H1 (cell line): Measurements from ENCODE around the gene TRIM4. TPM values are rescaled to one million over a fixed set of nuclear protein-coding genes. Genes with fewer than 3 reads are reported as not detected.

Experiments used
- CTCF ChIA-PET: fragments of 300-600 bp; sonication (Branson Sonifier 250); formaldehyde crosslinking; loops from one replicate; lab custom pipeline; 2021; ENCODE audit not compliant: partially characterized antibody; lab: Charles Lee
- POLR2A ChIA-PET: fragments of 300-600 bp; sonication (Branson Sonifier 250); formaldehyde crosslinking; loops from one replicate; lab custom pipeline; 2021; ENCODE audit warnings: inconsistent platforms; ENCODE audit not compliant: partially characterized antibody; lab: Charles Lee
- DNase-seq, 2 experiments: peaks; one replicate each; pipeline versions ENCODE4 v3.0.0 to v3.0.0-alpha.2; 2010 to 2022; ENCODE audit warnings: low spot score in 2 of 2, low read depth in 1 of 2, mixed read lengths in 1 of 2
- FAIRE-seq: peaks from 2 replicates; lab custom pipeline; 2011; peaks lifted over from hg19 to GRCh38; lab: Jason Lieb, UNC
- H2AFZ ChIP-seq: 2 replicates; pipeline ENCODE4 v1.8.1; 2012; ENCODE audit warnings: low read length, inconsistent platforms
- H2AK5ac ChIP-seq: 2 replicates; pipeline ENCODE4 v1.6.1; 2013; ENCODE audit warnings: low read depth, low read length
- H2BK120ac ChIP-seq: replicated peaks from 2 replicates; pipeline ENCODE3; 2013; ENCODE audit warnings: low read depth, low read length, inconsistent platforms
- H2BK12ac ChIP-seq: 2 replicates; pipeline ENCODE4 v1.6.1; 2013; ENCODE audit warnings: low read depth, low read length
- H2BK15ac ChIP-seq: 2 replicates; pipeline ENCODE4 v1.6.1; 2013; ENCODE audit warnings: low read length
- H2BK20ac ChIP-seq: 2 replicates; pipeline ENCODE4 v1.6.1; 2013; ENCODE audit warnings: low read length
- H2BK5ac ChIP-seq: 2 replicates; pipeline ENCODE4 v1.6.1; 2013; ENCODE audit warnings: low read depth, low read length
- H3K14ac ChIP-seq: 2 replicates; pipeline ENCODE4 v1.6.1; 2013; ENCODE audit warnings: inconsistent platforms; ENCODE audit not compliant: insufficient read length
- H3K18ac ChIP-seq: 2 replicates; pipeline ENCODE4 v1.6.1; 2013; ENCODE audit warnings: low read length; ENCODE audit errors: extremely low read depth
- H3K23ac ChIP-seq: 2 replicates; pipeline ENCODE4 v1.6.1; 2013; ENCODE audit warnings: inconsistent platforms; ENCODE audit not compliant: insufficient read length
- H3K23me2 ChIP-seq: 2 replicates; pipeline ENCODE4 v1.6.1; 2013; ENCODE audit warnings: low read depth, low read length
- H3K27ac ChIP-seq: 2 replicates; pipeline ENCODE4 v1.6.1; 2011; ENCODE audit warnings: low read depth, low read length, inconsistent platforms
- H3K27me3 ChIP-seq, 4 experiments: replicated peaks in 1 of 4; 1 replicate in 1 of 4; 2 replicates in 3 of 4; pipeline versions ENCODE4 v1.6.1 to v1.8.1; 2011 to 2013; ENCODE audit warnings: low read length in 3 of 4, mild to moderate bottlenecking in 3 of 4, inconsistent platforms in 2 of 4, mixed read lengths in 2 of 4, moderate library complexity in 1 of 4; ENCODE audit not compliant: control insufficient read depth in 3 of 4, insufficient read depth in 3 of 4; ENCODE audit errors: extremely low read depth in 1 of 4
- H3K36me3 ChIP-seq, 4 experiments: 2 replicates each; pipeline versions ENCODE4 v1.6.1 to v1.8.1; 2011 to 2013; ENCODE audit warnings: mild to moderate bottlenecking in 4 of 4, low read length in 3 of 4, moderate library complexity in 2 of 4, control low read depth in 1 of 4, inconsistent platforms in 1 of 4; ENCODE audit not compliant: insufficient read depth in 4 of 4, control insufficient read depth in 2 of 4
- H3K4ac ChIP-seq: replicated peaks from 2 replicates; pipeline ENCODE3; 2013; ENCODE audit warnings: low read length, low read depth, mixed read lengths, inconsistent platforms; ENCODE audit not compliant: insufficient read length
- H3K4me1 ChIP-seq, 4 experiments: replicated peaks in 1 of 4; 1 replicate in 1 of 4; 2 replicates in 3 of 4; pipeline versions ENCODE4 v1.6.1 to v1.8.1; 2011 to 2013; ENCODE audit warnings: low read length in 3 of 4, inconsistent platforms in 2 of 4, mixed read lengths in 1 of 4; ENCODE audit not compliant: insufficient read depth in 4 of 4, control insufficient read depth in 3 of 4
- H3K4me2 ChIP-seq, 2 experiments: 2 replicates each; pipeline versions ENCODE4 v1.6.1 to v1.8.1; 2011 to 2013; ENCODE audit warnings: low read depth in 2 of 2, low read length in 2 of 2, control low read depth in 1 of 2, inconsistent platforms in 1 of 2, mild to moderate bottlenecking in 1 of 2; ENCODE audit not compliant: insufficient read depth in 1 of 2
- H3K4me3 ChIP-seq, 4 experiments: fragments of 200-600, 300-600 bp in 1 of 4; sonication (generic), shearing (Covaris generic), sonication (Bioruptor Twin) in 1 of 4; 2 replicates each; pipeline versions ENCODE4 v1.5.1 to v1.8.1; 2011 to 2016; ENCODE audit warnings: low read length in 4 of 4, low read depth in 3 of 4, control low read depth in 2 of 4, inconsistent platforms in 2 of 4, mild to moderate bottlenecking in 2 of 4, mixed read lengths in 1 of 4, moderate library complexity in 1 of 4; ENCODE audit not compliant: insufficient read depth in 2 of 4; ENCODE audit errors: extremely low read depth in 1 of 4
- H3K56ac ChIP-seq: replicated peaks from 2 replicates; pipeline ENCODE3; 2013; ENCODE audit warnings: low read depth, mild to moderate bottlenecking, mixed read lengths, low read length, inconsistent platforms; ENCODE audit not compliant: insufficient read length
- H3K79me1 ChIP-seq: 2 replicates; pipeline ENCODE4 v1.6.1; 2013; ENCODE audit warnings: low read depth, low read length, control low read depth
- H3K79me2 ChIP-seq, 2 experiments: 2 replicates each; pipeline versions ENCODE4 v1.6.1 to v1.8.1; 2012 to 2013; ENCODE audit warnings: low read length in 2 of 2, mild to moderate bottlenecking in 2 of 2, inconsistent platforms in 1 of 2; ENCODE audit not compliant: insufficient read depth in 2 of 2, control insufficient read depth in 1 of 2
- H3K9ac ChIP-seq, 4 experiments: replicated peaks in 1 of 4; 1 replicate in 1 of 4; 2 replicates in 3 of 4; pipeline versions ENCODE4 v1.6.1 to v1.8.1; 2011 to 2013; ENCODE audit warnings: low read depth in 3 of 4, low read length in 3 of 4, control low read depth in 2 of 4, mild to moderate bottlenecking in 2 of 4, moderate library complexity in 2 of 4, inconsistent platforms in 1 of 4; ENCODE audit errors: extremely low read depth in 1 of 4
- H3K9me3 ChIP-seq, 2 experiments: 2 replicates each; pipeline versions ENCODE4 v1.6.1 to v1.8.1; 2012 to 2013; ENCODE audit warnings: mild to moderate bottlenecking in 2 of 2, moderate library complexity in 2 of 2, control low read depth in 1 of 2, inconsistent platforms in 1 of 2, low read depth in 1 of 2, low read length in 1 of 2, mixed read lengths in 1 of 2; ENCODE audit not compliant: insufficient read depth in 2 of 2
- H4K20me1 ChIP-seq, 2 experiments: replicated peaks in 1 of 2; 2 replicates each; pipeline versions ENCODE3 to v1.8.1; 2011 to 2013; ENCODE audit warnings: inconsistent platforms in 2 of 2, low read length in 2 of 2, mild to moderate bottlenecking in 1 of 2; ENCODE audit not compliant: insufficient read depth in 2 of 2, control insufficient read depth in 1 of 2
- H4K5ac ChIP-seq: 2 replicates; pipeline ENCODE4 v1.6.1; 2013; ENCODE audit warnings: low read length, low read depth, mixed read lengths, inconsistent platforms; ENCODE audit not compliant: insufficient read length
- H4K8ac ChIP-seq: 2 replicates; pipeline ENCODE4 v1.8.0; 2013; ENCODE audit warnings: mild to moderate bottlenecking, moderate library complexity, low read length, inconsistent platforms; ENCODE audit not compliant: insufficient read depth; ENCODE audit errors: extremely low read depth
- H4K91ac ChIP-seq: replicated peaks from 2 replicates; pipeline ENCODE3; 2013; ENCODE audit warnings: low read length, mixed read lengths, inconsistent platforms; ENCODE audit not compliant: insufficient read length
- BRCA1 ChIP-seq: IDR thresholded peaks from 2 replicates; pipeline ENCODE4 v1.6.1; 2012; ENCODE audit warnings: low read depth, low read length, improper control_type of control experiment
- CHD2 ChIP-seq: IDR thresholded peaks from 2 replicates; pipeline ENCODE4 v1.6.1; 2012; ENCODE audit warnings: low read length, improper control_type of control experiment
- E2F6 ChIP-seq: IDR thresholded peaks from 2 replicates; pipeline ENCODE4 v1.6.1; 2012; ENCODE audit warnings: inconsistent platforms
- GTF2F1 ChIP-seq: IDR thresholded peaks from 2 replicates; pipeline ENCODE4 v1.6.1; 2012; ENCODE audit warnings: low read depth, low read length, improper control_type of control experiment, borderline replicate concordance
- KDM1A ChIP-seq: fragments of 200-600, 300-600 bp; sonication (generic); IDR thresholded peaks from 2 replicates; pipeline ENCODE4 v1.7.1; 2016; ENCODE audit warnings: mild to moderate bottlenecking, low read length, borderline replicate concordance
- NANOG ChIP-seq: IDR thresholded peaks from 2 replicates; pipeline ENCODE4 v1.6.1; 2011; ENCODE audit warnings: low read length, low read depth, mild to moderate bottlenecking, inconsistent platforms; ENCODE audit not compliant: insufficient read depth, poor library complexity, severe bottlenecking
- SIN3A ChIP-seq, 2 experiments: IDR thresholded peaks in 1 of 2; conservative IDR thresholded peaks in 1 of 2; 2 replicates each; pipeline ENCODE4 v1.6.1; 2011 to 2012; ENCODE audit warnings: low read length in 2 of 2, improper control_type of control experiment in 1 of 2, low read depth in 1 of 2, mild to moderate bottlenecking in 1 of 2
- TAF1 ChIP-seq: IDR thresholded peaks from 2 replicates; pipeline ENCODE4 v1.6.1; 2011; ENCODE audit warnings: mild to moderate bottlenecking, low read depth, low read length
- TBP ChIP-seq: IDR thresholded peaks from 2 replicates; pipeline ENCODE4 v1.6.1; 2011; ENCODE audit warnings: low read depth, low read length, improper control_type of control experiment
- WGBS, 2 experiments: shearing (Covaris generic) in 1 of 2; methylation state at CpG; one replicate each; pipeline versions ENCODE4 v1.1.6 to v1.1.7; 2013 to 2015; ENCODE audit warnings: low lambda C conversion rate in 2 of 2, mixed read lengths in 2 of 2, inconsistent platforms in 1 of 2, low coverage in 1 of 2, missing lambda C conversion rate in 1 of 2; ENCODE audit not compliant: insufficient replicate concordance in 2 of 2, insufficient coverage in 1 of 2, insufficient read length in 1 of 2; ENCODE audit errors: extremely low coverage in 1 of 2, missing lambda C conversion rate in 1 of 2; 5-methylcytosine and 5-hydroxymethylcytosine counted together
- polyA plus RNA-seq, 7 experiments: library from polyadenylated mRNA; depleted of rRNA in 3 of 7; stranded (reverse) in 5 of 7; unstranded in 2 of 7; fragments of >200 nt in 5 of 7; fragments of 200-250 nt in 2 of 7; gene quantifications; 1 replicate in 5 of 7; 2 replicates in 1 of 7; 4 replicates in 1 of 7; pipeline versions ENCODE4 v1.2.1 to v1.2.3, GENCODE V29; 2011 to 2013; ENCODE audit warnings: missing spikeins in 2 of 7, mixed read lengths in 2 of 7
- total RNA-seq: library from RNA; stranded (reverse); fragmentation: NEBNext Ultra II Directional; extraction: Animal tissue kit (Norgen Biotek cat#: 25700); gene quantifications from 2 replicates; pipeline ENCODE4 v1.2.1, GENCODE V29; 2021

TRIM4 gene
- total and polyA plus RNA-seq, 2 of the 8 experiments (the other 6 are each of a cell fraction or from before 2014, with no cell fraction given): 0.03 to 7.3 TPM

GRCh38 chr7:99943641-99944496 is 24.5 kb upstream of the TRIM4 start:
- H3K4me2 ChIP-seq: peak overlapping the region; percentile 56 to 65
- peak overlapping the region; percentile 25 for H3K4ac ChIP-seq
- peaks cover 0 to 4% (median 0%) of the 10 kb centered on the region in 4 experiments; a peak in 2 of 8 replicates for H3K36me3 ChIP-seq
- peak overlapping the region; percentile 96 for H2BK12ac ChIP-seq
- no peaks in the 10 kb centered on the region for H3K79me2 ChIP-seq
- H2BK5ac ChIP-seq: peak overlapping the region; percentile 98
- H2AFZ ChIP-seq: no peak overlapping the region
- no peak overlapping the region for H3K14ac ChIP-seq
- peak overlapping the region; percentile 68 for H4K5ac ChIP-seq
- H2BK120ac ChIP-seq: peak overlapping the region; percentile 94
- WGBS, 2 experiments: 20% methylated on average over 11 of the region's 14 CpGs; no CpG with 5 or more reads in 1 of the 2 experiments
- peak overlapping the region in 3 of 4 experiments; percentile 1 to 65 (median 35); a peak in 6 of 7 replicates for H3K9ac ChIP-seq
- peak overlapping the region; percentile 42 for H3K56ac ChIP-seq
- H4K20me1 ChIP-seq: no peaks in the 10 kb centered on the region
- ChIA-PET CTCF (interaction anchor here (0.7 to 1.5 kb wide), 9 partner anchors 9 to 918 kb away, joined by 3 to 6 read pairs (median 4); no protein-coding TSS in a partner anchor), POLR2A (interaction anchor here (0.6 to 3.0 kb wide), 35 partner anchors 8 to 1028 kb away, joined by 3 to 45 read pairs (median 5); partner anchors contain the start of genes AP4M1, GJC3, MCM7 and TRIM4)
- peak overlapping the region; percentile 98 for H2AK5ac ChIP-seq
- no peaks in the 10 kb centered on the region; the same call in 1 of the 2 replicates for H3K79me1 ChIP-seq
- no peaks in the 10 kb centered on the region; a peak in 1 of 7 replicates for H3K27me3 ChIP-seq
- peaks cover 8 to 13% (median 11%) of the 10 kb centered on the region in 4 experiments; a peak in 5 of 7 replicates for H3K4me1 ChIP-seq
- H3K4me3 ChIP-seq: peak overlapping the region in 3 of 4 experiments; percentile 1 to 48 (median 4); a peak in 3 of 8 replicates
- H2BK15ac ChIP-seq: peak overlapping the region; percentile 37; the same call in 1 of the 2 replicates
- peak overlapping the region; percentile 95 for H3K27ac ChIP-seq
- peak overlapping the region; percentile 89 for H2BK20ac ChIP-seq
- peak overlapping the region; percentile 90 for H4K91ac ChIP-seq
- H3K23ac ChIP-seq: no peak overlapping the region
- peak overlapping the region; percentile 96 for H3K18ac ChIP-seq
- FAIRE-seq (peak; percentile 98), DNase-seq (peak; percentile 62 to 74)
- no peaks in the 10 kb centered on the region for H3K23me2 ChIP-seq
- H4K8ac ChIP-seq: peak overlapping the region; percentile 96; the same call in 1 of the 2 replicates
- peaks cover 15 to 16% of the 10 kb centered on the region in 2 experiments for H3K9me3 ChIP-seq
- TF ChIP-seq CHD2 (no peak; the same call in 1 of the 2 replicates), TAF1 (peak; percentile 67), KDM1A (peak; percentile 66; the same call in 1 of the 2 replicates), NANOG (peak; percentile 38), E2F6 (peak; percentile 76), GTF2F1 (0 out of 2 replicates have a peak, but pooled peaks have one; percentile 16), SIN3A (conservative IDR thresholded peaks at IDR 0.05 in 1 of 2, IDR thresholded peaks at IDR 0.05 in 1 of 2; ENCODE audit: low read depth in 1 of 2, low read length in 2 of 2) (no peak; a peak in 1 of 4 replicates), BRCA1 (no peak), TBP (peak; percentile 94)
